Measurements from ENCODE around the gene MGMT.

The MGMT gene

GRCh38 chr10:129693382-129693781, 226.3 kb downstream of the MGMT start:
- H3K27ac ChIP-seq = no peak overlapping the region
- no peak for TF ChIP-seq ZFX (IDR thresholded peaks at IDR 0.05; ENCODE audit: borderline replicate concordance)
- TF ChIP-seq CTCF (IDR thresholded peaks at IDR 0.05) = no peak

GRCh38 chr10:129694184-129694583, 227.1 kb downstream of the MGMT start:
- TF ChIP-seq ZFX (IDR thresholded peaks at IDR 0.05; ENCODE audit: borderline replicate concordance) = no peak
- no peak overlapping the region for H3K27ac ChIP-seq

- H3K27ac ChIP-seq = no peak overlapping the region
- TF ChIP-seq CTCF (IDR thresholded peaks at IDR 0.05) (no peak), ZFX (IDR thresholded peaks at IDR 0.05; ENCODE audit: borderline replicate concordance) (no peak)
Observed at GRCh38 chr10:129694691-129695243, 227.7 kb downstream of the MGMT start.

GRCh38 chr10:129695671-129696070, 228.6 kb downstream of the MGMT start:
- H3K27ac ChIP-seq = no peak overlapping the region
- TF ChIP-seq ZFX (IDR thresholded peaks at IDR 0.05; ENCODE audit: borderline replicate concordance) = no peak
- no peak for TF ChIP-seq CTCF (IDR thresholded peaks at IDR 0.05)

- no peak overlapping the region for H3K27ac ChIP-seq
- TF ChIP-seq ZFX (IDR thresholded peaks at IDR 0.05; ENCODE audit: borderline replicate concordance) (no peak), CTCF (IDR thresholded peaks at IDR 0.05) (no peak)
Observed at GRCh38 chr10:129696636-129697035, 229.6 kb downstream of the MGMT start.

- TF ChIP-seq CTCF (IDR thresholded peaks at IDR 0.05) = no peak
- TF ChIP-seq ZFX (IDR thresholded peaks at IDR 0.05; ENCODE audit: borderline replicate concordance) = no peak
- H3K27ac ChIP-seq = no peak overlapping the region
Observed at GRCh38 chr10:129697463-129698247, 230.6 kb downstream of the MGMT start.

- no peak overlapping the region for H3K27ac ChIP-seq
- no peak for TF ChIP-seq ZFX (IDR thresholded peaks at IDR 0.05; ENCODE audit: borderline replicate concordance)
- TF ChIP-seq CTCF (IDR thresholded peaks at IDR 0.05) = no peak
Observed at GRCh38 chr10:129699722-129700340, 232.8 kb downstream of the MGMT start.

Measured in 22Rv1 (cell line).